Heart left ventricle (tissue), 16 donors: ENCODE data around the gene DSCAM. TPM values are rescaled to one million over a fixed set of nuclear protein-coding genes. Genes with fewer than 3 reads are reported as not detected.

Experiments used
- ATAC-seq, 4 donors: fragments of 200-7000 bp; cut with Tn5 transposase; one replicate each; pipeline ENCODE4 v1.9.1; 2020 to 2022; ENCODE audit warnings: moderate library complexity in 4 of 4, mild to moderate bottlenecking in 3 of 4, moderate number of reproducible peaks in 1 of 4
- DNase-seq, 5 donors: peaks; one replicate each; pipeline ENCODE4 v3.0.0-alpha.2; 2020
- H3K27ac ChIP-seq, 12 donors: fragments of 200-600 bp; sonication (generic) in 4 of 12; one replicate each; pipeline versions ENCODE4 v1.5.0 to v1.8.0; 2016 to 2022; ENCODE audit warnings: mild to moderate bottlenecking in 2 of 12
- H3K27me3 ChIP-seq, 9 donors: fragments of 200-600 bp; sonication (generic) in 2 of 9; one replicate each; pipeline versions ENCODE4 v1.5.1 to v1.8.0; 2016 to 2022; ENCODE audit warnings: mild to moderate bottlenecking in 3 of 9
- H3K36me3 ChIP-seq, 9 donors: fragments of 200-600 bp; sonication (generic) in 2 of 9; one replicate each; pipeline versions ENCODE4 v1.5.0 to v1.8.0; 2018 to 2022; ENCODE audit warnings: mild to moderate bottlenecking in 2 of 9
- H3K4me1 ChIP-seq, 12 donors: fragments of 200-600 bp; sonication (generic) in 4 of 12; one replicate each; pipeline versions ENCODE4 v1.5.0 to v1.8.0; 2016 to 2022; ENCODE audit warnings: mild to moderate bottlenecking in 3 of 12
- H3K4me3 ChIP-seq, 12 donors: fragments of 200-600 bp; sonication (generic) in 4 of 12; one replicate each; pipeline versions ENCODE4 v1.5.0 to v1.8.0; 2017 to 2022; ENCODE audit warnings: mild to moderate bottlenecking in 9 of 12, moderate library complexity in 4 of 12
- H3K9me3 ChIP-seq, 12 donors: fragments of 200-600 bp; sonication (generic) in 4 of 12; one replicate each; pipeline versions ENCODE4 v1.5.0 to v1.8.0; 2016 to 2022; ENCODE audit warnings: mild to moderate bottlenecking in 1 of 12
- CTCF ChIP-seq, 12 donors: fragments of 200-600 bp; sonication (generic) in 4 of 12; IDR thresholded peaks; one replicate each; pipeline versions ENCODE4 v1.5.0 to v1.8.0; 2018 to 2022; ENCODE audit warnings: antibody characterized with exemption in 12 of 12, mild to moderate bottlenecking in 5 of 12
- POLR2A ChIP-seq, 2 donors: fragments of 450-650 bp; IDR thresholded peaks; one replicate each; pipeline ENCODE4 v1.6.1; 2017; ENCODE audit warnings: antibody characterized with exemption in 2 of 2, mild to moderate bottlenecking in 2 of 2, moderate library complexity in 2 of 2
- WGBS, 4 donors: extraction: QIAGEN DNeasy Blood & Tissue Kit in 2 of 4; methylation state at CpG; one replicate each; pipeline versions ENCODE4 v1.1.5 to v1.1.7; 2013 to 2018; 5-methylcytosine and 5-hydroxymethylcytosine counted together
- intact Hi-C, 10 donors: fragments of 100-400 bp; cut with DNase I; formaldehyde crosslinking; loops; one replicate each; pipeline versions ENCODE4 v1.11.1 to v1.14.2; 2022
- polyA plus RNA-seq, 2 donors: library from polyadenylated mRNA; stranded (reverse); fragments of 200-250 nt; gene quantifications; one replicate each; pipeline ENCODE4 v1.2.3, GENCODE V29; 2013
- total RNA-seq, 9 donors: library from RNA; depleted of rRNA in 2 of 9; stranded (reverse); fragments of >200 nt in 2 of 9; fragmentation: NEBNext Ultra II Directional in 3 of 9; extraction: Animal tissue kit (Norgen Biotek cat#: 25700) in 3 of 9; gene quantifications; one replicate each; pipeline versions ENCODE4 v1.1.0 to v1.2.4, GENCODE V29; 2016 to 2023
- donor health status: ischemic (EF 13 %, LVEDD 7.1; RV severe dilation, severe dysfunction).
- donor health status: healthy with polysubstance abuse.
- donor health status: DM: no; HTN: yes; CAD: no.
- donor health status: DM: no; HTN: no; CAD: no.
- donor health status: ischemic (EF 25% LVEDD 6.9; RV normal size, moderate dysfunction).
- donor health status: ischemic (EF 25% LVEDD 5.7; RV mildly dilated, moderate dysfunction).
- donor health status: healthy.
- donor health status: DM: yes; HTN: yes; CAD: no.
- donor health status: ischemic (EF 35%, LVEDD 5.7; RV mildly dilated, moderate dysfunction).
- donor health status: nonischemic (EF 11% LVEDD 7.7; RV severe dilation, severe dysfunction).
- donor health status: DM: yes; HTN: yes; CAD: no.
- donor health status: PGD.
- donor health status: ischemic (EF 29% LVEDD 5.4; RV normal size, mild dysfunction).
- donor health status: nonischemic (EF 23%, LVEDD 6.1; RV moderate dilation, normal function).

Gene DSCAM
- total and polyA plus RNA-seq, 11 donors: 0.03 TPM; not detected in 10

- Histone ChIP-seq H3K36me3 (no peaks in the 10 kb centered on the region), H3K27ac (no peak overlapping the region), H3K4me1 (no peaks in the 10 kb centered on the region), H3K27me3 (no peaks in the 10 kb centered on the region), H3K9me3 (no peaks in the 10 kb centered on the region), H3K4me3 (no peak overlapping the region)
- WGBS, 4 donors: 82 to 88% (median 83%) methylated on average over 9 of the region's 9 CpGs
- intact Hi-C loops: no loop called here
- TF ChIP-seq POLR2A (IDR thresholded peaks at IDR 0.05) (no peak), CTCF (IDR thresholded peaks at IDR 0.05) (no peak)
- DNase-seq (no peak), ATAC-seq (no peak)
Measured at GRCh38 chr21:40318371-40318770, 528.6 kb downstream of the DSCAM start.

GRCh38 chr21:40316104-40316503 is 530.9 kb downstream of the DSCAM start:
- Histone ChIP-seq H3K4me1 (no peaks in the 10 kb centered on the region), H3K27me3 (no peaks in the 10 kb centered on the region), H3K27ac (no peak overlapping the region), H3K36me3 (no peaks in the 10 kb centered on the region), H3K9me3 (no peaks in the 10 kb centered on the region), H3K4me3 (no peak overlapping the region)
- intact Hi-C loops: no loop called here
- DNase-seq (no peak), ATAC-seq (no peak)
- TF ChIP-seq CTCF (IDR thresholded peaks at IDR 0.05) (no peak), POLR2A (IDR thresholded peaks at IDR 0.05) (no peak)
- 87 to 91% (median 88%) methylated on average over 3 of the region's 3 CpGs for WGBS, 4 donors

- DNase-seq (no peak), ATAC-seq (no peak)
- no peaks in the 10 kb centered on the region for H3K4me1 ChIP-seq
- intact Hi-C loops: no loop called here
- 80 to 90% (median 80%) methylated on average over 1 of the region's 1 CpG for WGBS, 4 donors
- TF ChIP-seq CTCF (IDR thresholded peaks at IDR 0.05): no peak
- no peak for TF ChIP-seq POLR2A (IDR thresholded peaks at IDR 0.05)
- H3K36me3 ChIP-seq: no peaks in the 10 kb centered on the region
- H3K27me3 ChIP-seq: no peaks in the 10 kb centered on the region
- H3K9me3 ChIP-seq: no peaks in the 10 kb centered on the region
- H3K27ac ChIP-seq: no peak overlapping the region
- H3K4me3 ChIP-seq: no peak overlapping the region
Measured at GRCh38 chr21:40315626-40316025, 531.3 kb downstream of the DSCAM start.

- H3K4me3 ChIP-seq: no peak overlapping the region
Measured at GRCh38 chr21:40313260-40313659, 533.7 kb downstream of the DSCAM start.

More at GRCh38 chr21:40313260-40313659, 533.7 kb downstream of the DSCAM start:
- no peak for ATAC-seq
- intact Hi-C loops: no loop called here
- no peaks in the 10 kb centered on the region for H3K36me3 ChIP-seq
- no peak for DNase-seq
- no peak for TF ChIP-seq CTCF (IDR thresholded peaks at IDR 0.05)
- no peak for TF ChIP-seq POLR2A (IDR thresholded peaks at IDR 0.05)
- H3K27me3 ChIP-seq: no peaks in the 10 kb centered on the region
- WGBS, 4 donors: 87 to 93% (median 90%) methylated on average over 4 of the region's 4 CpGs
- H3K9me3 ChIP-seq: no peaks in the 10 kb centered on the region
- H3K27ac ChIP-seq: no peak overlapping the region
- H3K4me1 ChIP-seq: no peaks in the 10 kb centered on the region
